HCT116 (cell line): ENCODE data around the gene EIF3I. TPM values are rescaled to one million over a fixed set of nuclear protein-coding genes. Genes with fewer than 3 reads are reported as not detected.

Source experiments
- ATAC-seq: fragments of 200-7000 bp; cut with Tn5 transposase; 2 replicates; pipeline ENCODE4 v1.9.1; 2020; ENCODE audit warnings: mild to moderate bottlenecking, moderate library complexity
- BruUV-seq: library from RNA; stranded (reverse); fragments of 400-500 nt; replicated peaks from 2 replicates; lab custom pipeline; 2021; lab: Mats Ljungman, UMichigan
- CTCF ChIA-PET: fragments of 300-600 bp; sonication (Branson Sonifier 250); formaldehyde crosslinking; loops from one replicate; lab custom pipeline; 2021; ENCODE audit warnings: antibody characterized with exemption; lab: Charles Lee
- POLR2A ChIA-PET: fragments of 300-600, 350-600 bp; sonication (Branson Sonifier 250); formaldehyde crosslinking; loops from one replicate; lab custom pipeline; 2021; ENCODE audit warnings: antibody characterized with exemption; lab: Charles Lee
- RAD21 ChIA-PET, 2 experiments: fragments of 300-600 bp; sonication (Branson Sonifier 250); formaldehyde crosslinking; loops; one replicate each; lab custom pipeline; 2023; ENCODE audit warnings: low total read pairs in 2 of 2; ENCODE audit not compliant: uncharacterized antibody in 2 of 2, unreplicated experiment in 2 of 2, low non-redundant PET in 1 of 2; lab: Charles Lee
- DNase-seq: peaks from one replicate; pipeline ENCODE4 v3.0.0-alpha.2; 2010; ENCODE audit warnings: low read depth, low spot score
- H2AFZ ChIP-seq: fragments of 200-600 bp; shearing (Covaris generic), sonication (generic); 2 replicates; pipeline ENCODE4 v1.6.1; 2017; ENCODE audit warnings: low read depth, mixed run types, mixed read lengths, antibody characterized with exemption, low read length; ENCODE audit not compliant: poor library complexity, severe bottlenecking
- H3K27ac ChIP-seq: 2 replicates; pipeline ENCODE4 v1.5.1; 2012; ENCODE audit warnings: low read depth, low read length
- H3K27me3 ChIP-seq: fragments of 200-600 bp; sonication (generic); 2 replicates; pipeline ENCODE4 v1.6.1; 2016; ENCODE audit warnings: mixed run types, low read length, mixed read lengths; ENCODE audit not compliant: insufficient read depth
- H3K36me3 ChIP-seq, 2 experiments: fragments of 200-500 bp in 1 of 2; fragments of 200-600 bp in 1 of 2; sonication (Bioruptor generic) in 1 of 2; sonication (generic) in 1 of 2; 2 replicates each; pipeline versions ENCODE4 v1.5.1 to v1.6.1; 2014 to 2016; ENCODE audit warnings: low read length in 2 of 2, inconsistent platforms in 1 of 2, mixed read lengths in 1 of 2, mixed run types in 1 of 2; ENCODE audit not compliant: insufficient read depth in 2 of 2, control insufficient read depth in 1 of 2
- H3K4me1 ChIP-seq, 2 experiments: fragments of 200-600 bp in 1 of 2; sonication (generic) in 1 of 2; 2 replicates each; pipeline versions ENCODE4 v1.5.1 to v1.6.1; 2012 to 2017; ENCODE audit warnings: low read length in 2 of 2, inconsistent platforms in 1 of 2, mild to moderate bottlenecking in 1 of 2, mixed read lengths in 1 of 2, mixed run types in 1 of 2, moderate library complexity in 1 of 2; ENCODE audit not compliant: insufficient read depth in 2 of 2, control insufficient read depth in 1 of 2
- H3K4me2 ChIP-seq: fragments of 200-600 bp; sonication (generic); 2 replicates; pipeline ENCODE4 v1.6.1; 2017; ENCODE audit warnings: mixed run types, low read length, mixed read lengths
- H3K4me3 ChIP-seq, 2 experiments: fragments of 200-600 bp in 1 of 2; sonication (generic) in 1 of 2; replicated peaks in 1 of 2; 2 replicates each; pipeline ENCODE4 v1.5.1; 2011 to 2016; ENCODE audit warnings: low read length in 2 of 2, control low read depth in 1 of 2, low read depth in 1 of 2, mild to moderate bottlenecking in 1 of 2, mixed read lengths in 1 of 2, mixed run types in 1 of 2
- H3K79me2 ChIP-seq: fragments of 200-600 bp; sonication (generic); 2 replicates; pipeline ENCODE4 v1.6.1; 2017; ENCODE audit warnings: mild to moderate bottlenecking, mixed run types, low read length, moderate library complexity, mixed read lengths; ENCODE audit not compliant: insufficient read depth
- H3K9ac ChIP-seq: fragments of 200-600 bp; sonication (generic); 2 replicates; pipeline ENCODE4 v1.6.1; 2016; ENCODE audit warnings: low read length, mixed read lengths
- H3K9me2 ChIP-seq: fragments of 200-600 bp; sonication (generic), shearing (Covaris generic); 2 replicates; pipeline ENCODE4 v1.6.1; 2017; ENCODE audit warnings: mixed run types, mild to moderate bottlenecking, moderate library complexity; ENCODE audit not compliant: insufficient read depth
- H3K9me3 ChIP-seq, 2 experiments: fragments of 200-500 bp in 1 of 2; fragments of 200-600 bp in 1 of 2; sonication (Bioruptor generic) in 1 of 2; sonication (generic) in 1 of 2; 2 replicates each; pipeline ENCODE4 v1.6.1; 2014 to 2017; ENCODE audit warnings: low read length in 2 of 2, mixed read lengths in 2 of 2, inconsistent platforms in 1 of 2, low read depth in 1 of 2, mild to moderate bottlenecking in 1 of 2, mixed run types in 1 of 2, moderate library complexity in 1 of 2; ENCODE audit not compliant: control insufficient read depth in 1 of 2, insufficient read depth in 1 of 2
- H4K20me1 ChIP-seq: fragments of 200-600 bp; sonication (generic), shearing (Covaris generic); 2 replicates; pipeline ENCODE4 v1.6.1; 2017; ENCODE audit warnings: mixed run types, mild to moderate bottlenecking, moderate library complexity; ENCODE audit not compliant: insufficient read depth
- EGR1 ChIP-seq: IDR thresholded peaks from 2 replicates; pipeline ENCODE4 v1.6.1; 2012; ENCODE audit warnings: low read depth
- FOSL1 ChIP-seq: IDR thresholded peaks from 2 replicates; pipeline ENCODE4 v1.6.1; 2012; ENCODE audit warnings: low read depth
- SIN3A ChIP-seq: IDR thresholded peaks from 2 replicates; pipeline ENCODE4 v1.6.1; 2012; ENCODE audit warnings: low read depth
- SRF ChIP-seq: IDR thresholded peaks from 2 replicates; pipeline ENCODE4 v1.6.1; 2012; ENCODE audit warnings: low read depth
- YY1 ChIP-seq: IDR thresholded peaks from 2 replicates; pipeline ENCODE4 v1.6.1; 2011; ENCODE audit warnings: low read length, low read depth, moderate library complexity, mild to moderate bottlenecking; ENCODE audit not compliant: insufficient replicate concordance; ENCODE audit errors: extremely low read depth
- ZBTB33 ChIP-seq: IDR thresholded peaks from 2 replicates; pipeline ENCODE4 v1.6.1; 2011; ENCODE audit warnings: mild to moderate bottlenecking, low read length, moderate library complexity; ENCODE audit not compliant: insufficient replicate concordance; ENCODE audit errors: extremely low read depth
- intact Hi-C: fragments of 100-400 bp; cut with micrococcal nuclease; formaldehyde crosslinking; loops from 2 replicates; pipeline ENCODE4 v1.10.0; 2022
- total RNA-seq: library from RNA; stranded (reverse); gene quantifications from one replicate; pipeline ENCODE4 v1.2.1, GENCODE V29; 2021; ENCODE audit not compliant: unreplicated experiment
- TF ChIP-seq, protein P1 (sequence below): IDR thresholded peaks from 2 replicates; pipeline ENCODE4 v1.6.1; 2012; ENCODE audit warnings: low read depth

EIF3I gene
- total RNA-seq, 1 experiment from 2014 or later, result 323 TPM

DNA sequence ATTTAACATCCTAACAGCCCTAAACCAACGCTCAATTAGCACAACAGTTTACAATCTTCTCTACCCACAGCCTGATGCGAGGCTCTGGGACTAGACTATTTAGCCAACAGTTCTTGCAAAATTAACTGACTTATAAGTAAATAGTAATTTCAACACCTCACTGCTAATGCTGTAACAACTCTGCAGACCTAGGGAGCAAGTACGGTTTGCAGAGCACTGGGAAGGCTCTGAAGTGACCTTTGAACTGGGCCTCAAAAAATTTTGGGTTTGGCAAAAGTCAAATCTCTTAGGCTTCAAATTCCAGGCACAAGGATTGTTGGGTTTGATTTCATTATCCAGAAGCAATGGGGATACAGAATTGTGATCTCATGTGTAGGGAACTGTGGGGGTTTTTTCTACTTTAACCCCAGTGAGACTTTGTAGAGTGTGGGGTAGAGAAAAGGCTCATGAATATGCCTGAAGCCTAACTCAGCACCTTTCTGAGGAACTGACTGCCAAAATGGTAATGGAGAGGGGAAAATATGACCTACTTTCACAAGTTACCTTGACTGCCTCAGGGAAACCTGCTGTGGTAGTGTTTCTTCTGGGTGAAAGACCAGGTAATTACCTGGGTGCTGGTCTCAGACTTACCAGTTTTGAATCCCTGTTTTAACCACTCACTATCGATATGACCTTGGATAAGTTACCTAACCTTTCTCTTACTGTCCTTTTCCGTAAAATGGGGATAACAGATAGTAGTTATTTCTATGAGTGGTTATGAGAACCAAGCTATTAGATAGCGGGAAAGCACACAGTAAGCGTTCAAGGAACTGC lies 43.6 kb upstream of the EIF3I start:
- no peaks in the 10 kb centered on the region for H3K9me3 ChIP-seq
- ATAC-seq (no peak), DNase-seq (no peak)
- peak overlapping the region; percentile 69 for H3K27ac ChIP-seq
- peaks cover 11 to 24% of the 10 kb centered on the region in 2 experiments; a peak in 3 of 4 replicates for H3K36me3 ChIP-seq
- no peaks in the 10 kb centered on the region for H3K9me2 ChIP-seq
- no TSS peak for BruUV-seq
- peak overlapping the region; percentile 95 for H3K9ac ChIP-seq
- TF ChIP-seq EGR1, result no peak
- TF ChIP-seq FOSL1, result no peak
- TF ChIP-seq, protein P1, sequence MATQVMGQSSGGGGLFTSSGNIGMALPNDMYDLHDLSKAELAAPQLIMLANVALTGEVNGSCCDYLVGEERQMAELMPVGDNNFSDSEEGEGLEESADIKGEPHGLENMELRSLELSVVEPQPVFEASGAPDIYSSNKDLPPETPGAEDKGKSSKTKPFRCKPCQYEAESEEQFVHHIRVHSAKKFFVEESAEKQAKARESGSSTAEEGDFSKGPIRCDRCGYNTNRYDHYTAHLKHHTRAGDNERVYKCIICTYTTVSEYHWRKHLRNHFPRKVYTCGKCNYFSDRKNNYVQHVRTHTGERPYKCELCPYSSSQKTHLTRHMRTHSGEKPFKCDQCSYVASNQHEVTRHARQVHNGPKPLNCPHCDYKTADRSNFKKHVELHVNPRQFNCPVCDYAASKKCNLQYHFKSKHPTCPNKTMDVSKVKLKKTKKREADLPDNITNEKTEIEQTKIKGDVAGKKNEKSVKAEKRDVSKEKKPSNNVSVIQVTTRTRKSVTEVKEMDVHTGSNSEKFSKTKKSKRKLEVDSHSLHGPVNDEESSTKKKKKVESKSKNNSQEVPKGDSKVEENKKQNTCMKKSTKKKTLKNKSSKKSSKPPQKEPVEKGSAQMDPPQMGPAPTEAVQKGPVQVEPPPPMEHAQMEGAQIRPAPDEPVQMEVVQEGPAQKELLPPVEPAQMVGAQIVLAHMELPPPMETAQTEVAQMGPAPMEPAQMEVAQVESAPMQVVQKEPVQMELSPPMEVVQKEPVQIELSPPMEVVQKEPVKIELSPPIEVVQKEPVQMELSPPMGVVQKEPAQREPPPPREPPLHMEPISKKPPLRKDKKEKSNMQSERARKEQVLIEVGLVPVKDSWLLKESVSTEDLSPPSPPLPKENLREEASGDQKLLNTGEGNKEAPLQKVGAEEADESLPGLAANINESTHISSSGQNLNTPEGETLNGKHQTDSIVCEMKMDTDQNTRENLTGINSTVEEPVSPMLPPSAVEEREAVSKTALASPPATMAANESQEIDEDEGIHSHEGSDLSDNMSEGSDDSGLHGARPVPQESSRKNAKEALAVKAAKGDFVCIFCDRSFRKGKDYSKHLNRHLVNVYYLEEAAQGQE, result no peak
- TF ChIP-seq SRF, result no peak
- TF ChIP-seq ZBTB33, result no peak
- no peak for TF ChIP-seq YY1
- no peak for TF ChIP-seq SIN3A
- no peaks in the 10 kb centered on the region for H4K20me1 ChIP-seq
- no peaks in the 10 kb centered on the region for H3K27me3 ChIP-seq
- POLR2A ChIA-PET, result interaction anchor here (1.0 to 1.5 kb wide), 4 partner anchors 24 to 157 kb away, joined by 3 to 6 read pairs (median 4); partner anchors contain the start of genes MARCKSL1 and TMEM39B
- RAD21 ChIA-PET, result interaction anchor here in 1 of 2 experiments (0.6 kb wide), 1 partner anchor 65 kb away, joined by 6 read pairs; no protein-coding TSS in a partner anchor
- peaks cover 15 to 32% of the 10 kb centered on the region in 2 experiments for H3K4me1 ChIP-seq
- CTCF ChIA-PET, result no interaction called here
- intact Hi-C loops, result loop anchor here (5.0 kb wide), 1 partner anchor 66 kb away; no protein-coding TSS in a partner anchor
- H3K4me2 ChIP-seq, result peak overlapping the region; percentile 95
- H2AFZ ChIP-seq, result peak overlapping the region; percentile 72
- H3K4me3 ChIP-seq, result peak overlapping the region; percentile 85 to 86
- H3K79me2 ChIP-seq, result peaks cover 35% of the 10 kb centered on the region
